ENCODE results near the gene SOX11. TPM values are rescaled to one million over a fixed set of nuclear protein-coding genes. Genes with fewer than 3 reads are reported as not detected.

Gene SOX11
- total RNA-seq, 1 experiment from 2014 or later: not detected

- TF ChIP-seq EZH2 (IDR thresholded peaks at IDR 0.05; ENCODE audit: low read depth): no peak
- TF ChIP-seq, protein P1, sequence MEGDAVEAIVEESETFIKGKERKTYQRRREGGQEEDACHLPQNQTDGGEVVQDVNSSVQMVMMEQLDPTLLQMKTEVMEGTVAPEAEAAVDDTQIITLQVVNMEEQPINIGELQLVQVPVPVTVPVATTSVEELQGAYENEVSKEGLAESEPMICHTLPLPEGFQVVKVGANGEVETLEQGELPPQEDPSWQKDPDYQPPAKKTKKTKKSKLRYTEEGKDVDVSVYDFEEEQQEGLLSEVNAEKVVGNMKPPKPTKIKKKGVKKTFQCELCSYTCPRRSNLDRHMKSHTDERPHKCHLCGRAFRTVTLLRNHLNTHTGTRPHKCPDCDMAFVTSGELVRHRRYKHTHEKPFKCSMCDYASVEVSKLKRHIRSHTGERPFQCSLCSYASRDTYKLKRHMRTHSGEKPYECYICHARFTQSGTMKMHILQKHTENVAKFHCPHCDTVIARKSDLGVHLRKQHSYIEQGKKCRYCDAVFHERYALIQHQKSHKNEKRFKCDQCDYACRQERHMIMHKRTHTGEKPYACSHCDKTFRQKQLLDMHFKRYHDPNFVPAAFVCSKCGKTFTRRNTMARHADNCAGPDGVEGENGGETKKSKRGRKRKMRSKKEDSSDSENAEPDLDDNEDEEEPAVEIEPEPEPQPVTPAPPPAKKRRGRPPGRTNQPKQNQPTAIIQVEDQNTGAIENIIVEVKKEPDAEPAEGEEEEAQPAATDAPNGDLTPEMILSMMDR (conservative IDR thresholded peaks at IDR 0.05): no peak
These were observed 30.1 kb downstream of the SOX11 start for GRCh38 chr2:5722236-5722635.

GRCh38 chr2:5723791-5724735 is 31.9 kb downstream of the SOX11 start:
- Histone ChIP-seq H3K9me2 (ENCODE audit: insufficient read depth) (no peaks in the 10 kb centered on the region), H3K27ac (no peak overlapping the region), H3K36me3 (ENCODE audit: low read depth) (no peaks in the 10 kb centered on the region), H3F3A (ENCODE audit: insufficient read depth, low read depth) (no peaks in the 10 kb centered on the region), H3K79me2 (ENCODE audit: low read depth) (no peaks in the 10 kb centered on the region), H3K4me1 (replicated peaks; ENCODE audit: insufficient read depth) (no peaks in the 10 kb centered on the region), H3K4me2 (no peak overlapping the region), H3K4me3 (no peak overlapping the region), H3K9me3 (ENCODE audit: insufficient read depth, low read depth) (no peaks in the 10 kb centered on the region), H4K20me1 (ENCODE audit: insufficient read depth) (no peaks in the 10 kb centered on the region), H2AFZ (no peak overlapping the region), H3K27me3 (ENCODE audit: insufficient read depth, low read depth) (peaks cover 9% of the 10 kb centered on the region)
- CTCF ChIA-PET: no interaction called here
- BruUV-seq (replicated peaks): no TSS peak
- TF ChIP-seq, protein P1 (conservative IDR thresholded peaks at IDR 0.05): no peak
- TF ChIP-seq EZH2 (IDR thresholded peaks at IDR 0.05; ENCODE audit: low read depth): no peak
- intact Hi-C loops (cut with micrococcal nuclease; ENCODE audit: unreplicated experiment): no loop called here
- POLR2A ChIA-PET (ENCODE audit: unreplicated experiment): no interaction called here
- DNase-seq: no peak

More at GRCh38 chr2:5722236-5722635, 30.1 kb downstream of the SOX11 start:
- H3F3A ChIP-seq (ENCODE audit: insufficient read depth, low read depth): no peaks in the 10 kb centered on the region
- ChIA-PET POLR2A (ENCODE audit: unreplicated experiment) (no interaction called here), CTCF (no interaction called here)
- intact Hi-C loops (cut with micrococcal nuclease; ENCODE audit: unreplicated experiment): no loop called here
- no peak overlapping the region for H3K4me2 ChIP-seq
- no peak overlapping the region for H3K27ac ChIP-seq
- no peaks in the 10 kb centered on the region for H3K79me2 ChIP-seq (ENCODE audit: low read depth)
- no peaks in the 10 kb centered on the region for H3K4me1 ChIP-seq (replicated peaks; ENCODE audit: insufficient read depth)
- H3K9me2 ChIP-seq (ENCODE audit: insufficient read depth): no peaks in the 10 kb centered on the region
- BruUV-seq (replicated peaks): no TSS peak
- no peak overlapping the region for H2AFZ ChIP-seq
- no peak for DNase-seq
- no peaks in the 10 kb centered on the region for H3K9me3 ChIP-seq (ENCODE audit: insufficient read depth, low read depth)
- H3K36me3 ChIP-seq (ENCODE audit: low read depth): no peaks in the 10 kb centered on the region
- no peaks in the 10 kb centered on the region for H4K20me1 ChIP-seq (ENCODE audit: insufficient read depth)
- H3K4me3 ChIP-seq: no peak overlapping the region
- peaks cover 9% of the 10 kb centered on the region for H3K27me3 ChIP-seq (ENCODE audit: insufficient read depth, low read depth)

DNA sequence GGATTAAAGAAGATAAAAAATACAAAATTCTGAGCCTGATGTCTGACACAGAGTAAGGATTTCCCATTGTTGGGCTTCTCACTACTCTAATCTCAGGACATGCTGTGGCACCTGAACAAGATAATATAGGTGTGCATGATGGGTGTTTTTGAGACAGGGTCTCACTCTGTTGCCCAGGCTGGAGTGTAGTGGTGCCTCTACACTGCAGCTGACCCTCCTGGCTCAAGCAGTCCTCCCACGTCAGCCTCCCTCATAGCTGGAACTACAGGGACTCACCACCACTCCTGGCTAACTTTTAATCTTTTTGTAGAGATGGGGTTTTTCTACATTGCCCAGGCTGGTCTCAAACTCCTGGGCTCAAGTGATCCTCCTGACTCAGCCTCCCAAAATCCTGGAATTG is 32.9 kb downstream of the SOX11 start:
- no peak for DNase-seq
- TF ChIP-seq, protein P1 (conservative IDR thresholded peaks at IDR 0.05): no peak
- no peak for TF ChIP-seq EZH2 (IDR thresholded peaks at IDR 0.05; ENCODE audit: low read depth)
- H3F3A ChIP-seq (ENCODE audit: insufficient read depth, low read depth): no peaks in the 10 kb centered on the region
- no peaks in the 10 kb centered on the region for H3K79me2 ChIP-seq (ENCODE audit: low read depth)
- no TSS peak for BruUV-seq (replicated peaks)
- H3K9me2 ChIP-seq (ENCODE audit: insufficient read depth): no peaks in the 10 kb centered on the region
- H3K27ac ChIP-seq: no peak overlapping the region
- POLR2A ChIA-PET (ENCODE audit: unreplicated experiment): no interaction called here
- peaks cover 9% of the 10 kb centered on the region for H3K27me3 ChIP-seq (ENCODE audit: insufficient read depth, low read depth)
- no peak overlapping the region for H3K4me3 ChIP-seq
- H4K20me1 ChIP-seq (ENCODE audit: insufficient read depth): no peaks in the 10 kb centered on the region
- H3K4me2 ChIP-seq: no peak overlapping the region
- no peaks in the 10 kb centered on the region for H3K9me3 ChIP-seq (ENCODE audit: insufficient read depth, low read depth)
- intact Hi-C loops (cut with micrococcal nuclease; ENCODE audit: unreplicated experiment): no loop called here
- CTCF ChIA-PET: no interaction called here
- no peak overlapping the region for H2AFZ ChIP-seq
- no peaks in the 10 kb centered on the region for H3K4me1 ChIP-seq (replicated peaks; ENCODE audit: insufficient read depth)
- no peaks in the 10 kb centered on the region for H3K36me3 ChIP-seq (ENCODE audit: low read depth)
